Caco-2 (cell line): ENCODE data around the gene FAT1. TPM values are rescaled to one million over a fixed set of nuclear protein-coding genes. Genes with fewer than 3 reads are reported as not detected.
A peak's percentile ranks its signal among the peaks of the same experiment; 100 is the strongest.

Source experiments
- BruUV-seq: library from RNA; stranded (reverse); fragments of 400-500 nt; replicated peaks from 2 replicates; lab custom pipeline; 2021; lab: Mats Ljungman, UMichigan
- CTCF ChIA-PET: fragments of 300-600 bp; sonication (Branson Sonifier 250); formaldehyde crosslinking; loops from one replicate; lab custom pipeline; 2022; ENCODE audit warnings: antibody characterized with exemption; lab: Charles Lee
- POLR2A ChIA-PET: fragments of 300-600 bp; sonication (Branson Sonifier 250); formaldehyde crosslinking; loops from one replicate; lab custom pipeline; 2022; ENCODE audit warnings: antibody characterized with exemption; lab: Charles Lee
- DNase-seq, 2 experiments: peaks; one replicate each; pipeline versions ENCODE4 v3.0.0 to v3.0.0-alpha.2; 2020 to 2022
- H3K27me3 ChIP-seq: replicated peaks from 2 replicates; pipeline ENCODE4 v1.6.0; 2011; ENCODE audit warnings: low read length; ENCODE audit not compliant: control insufficient read depth, insufficient read depth
- H3K36me3 ChIP-seq: 2 replicates; pipeline ENCODE4 v1.5.1; 2011; ENCODE audit warnings: low read length; ENCODE audit not compliant: control insufficient read depth, insufficient read depth
- H3K4me1 ChIP-seq: fragments of 250-450 bp; sonication (Bioruptor Pico); 2 replicates; pipeline ENCODE4 v1.5.1; 2020; ENCODE audit warnings: mild to moderate bottlenecking
- H3K4me3 ChIP-seq: 2 replicates; pipeline ENCODE4 v1.5.1; 2011; ENCODE audit warnings: low read depth, mild to moderate bottlenecking, control low read depth, low read length
- H3K9me3 ChIP-seq: fragments of 250-450 bp; sonication (Bioruptor Pico); 2 replicates; pipeline ENCODE4 v1.5.1; 2020; ENCODE audit warnings: mild to moderate bottlenecking, moderate library complexity
- H3K27ac Mint-ChIP-seq: one replicate; pipeline ENCODE4 v1.8.0; 2022; ENCODE audit warnings: mixed read lengths; ENCODE audit not compliant: unreplicated experiment
- H3K27me3 Mint-ChIP-seq: one replicate; pipeline ENCODE4 v1.8.0; 2022; ENCODE audit warnings: mixed read lengths; ENCODE audit not compliant: insufficient read depth, unreplicated experiment
- H3K36me3 Mint-ChIP-seq: one replicate; pipeline ENCODE4 v1.8.0; 2022; ENCODE audit warnings: mild to moderate bottlenecking, mixed read lengths; ENCODE audit not compliant: insufficient read depth, unreplicated experiment
- H3K4me1 Mint-ChIP-seq: one replicate; pipeline ENCODE4 v1.8.0; 2022; ENCODE audit warnings: low read depth, mixed read lengths; ENCODE audit not compliant: unreplicated experiment
- H3K4me3 Mint-ChIP-seq: one replicate; pipeline ENCODE4 v1.8.0; 2022; ENCODE audit warnings: mild to moderate bottlenecking, moderate library complexity, mixed read lengths; ENCODE audit not compliant: unreplicated experiment
- H3K9me3 Mint-ChIP-seq: one replicate; pipeline ENCODE4 v1.8.0; 2022; ENCODE audit warnings: mixed read lengths; ENCODE audit not compliant: unreplicated experiment
- intact Hi-C: fragments of 100-400 bp; cut with micrococcal nuclease; formaldehyde crosslinking; loops from one replicate; pipeline ENCODE4 v1.10.0; 2022; ENCODE audit not compliant: unreplicated experiment
- total RNA-seq: library from RNA; stranded (reverse); gene quantifications from 2 replicates; pipeline ENCODE4 v1.2.3, GENCODE V29; 2022
- TF ChIP-seq, protein P1 (sequence below), 2 experiments: fragments of 200-600 bp in 1 of 2; IDR thresholded peaks; 1 replicate in 1 of 2; 2 replicates in 1 of 2; pipeline versions ENCODE4 v1.5.1 to v1.8.0; 2011 to 2022; ENCODE audit warnings: antibody characterized with exemption in 1 of 2, control low read depth in 1 of 2, inconsistent platforms in 1 of 2, low read depth in 1 of 2, low read length in 1 of 2, mild to moderate bottlenecking in 1 of 2, moderate library complexity in 1 of 2; ENCODE audit not compliant: insufficient read depth in 1 of 2, severe bottlenecking in 1 of 2, unreplicated experiment in 1 of 2

The FAT1 gene
- total RNA-seq, 1 experiment from 2014 or later = 135 TPM

DNA sequence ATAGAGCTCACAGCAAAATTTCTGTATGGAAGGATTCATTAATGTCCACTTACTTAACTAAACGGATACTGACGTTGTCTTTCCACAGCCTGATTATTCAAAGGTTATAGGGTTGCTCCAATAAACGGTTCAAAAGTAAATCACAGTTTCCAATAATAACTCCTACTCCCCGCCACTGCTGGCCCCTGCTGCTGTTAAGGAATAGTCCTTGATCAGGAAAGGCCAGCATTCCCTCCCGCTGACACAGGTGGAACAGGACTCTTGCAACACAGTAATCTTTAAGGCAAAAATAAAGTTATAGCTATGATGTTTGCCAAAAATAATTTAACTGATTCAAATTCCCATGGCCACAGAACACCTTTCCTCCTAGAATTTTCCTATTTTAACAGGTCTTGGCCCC lies 53.9 kb downstream of the FAT1 start:
- TF ChIP-seq, protein P1, sequence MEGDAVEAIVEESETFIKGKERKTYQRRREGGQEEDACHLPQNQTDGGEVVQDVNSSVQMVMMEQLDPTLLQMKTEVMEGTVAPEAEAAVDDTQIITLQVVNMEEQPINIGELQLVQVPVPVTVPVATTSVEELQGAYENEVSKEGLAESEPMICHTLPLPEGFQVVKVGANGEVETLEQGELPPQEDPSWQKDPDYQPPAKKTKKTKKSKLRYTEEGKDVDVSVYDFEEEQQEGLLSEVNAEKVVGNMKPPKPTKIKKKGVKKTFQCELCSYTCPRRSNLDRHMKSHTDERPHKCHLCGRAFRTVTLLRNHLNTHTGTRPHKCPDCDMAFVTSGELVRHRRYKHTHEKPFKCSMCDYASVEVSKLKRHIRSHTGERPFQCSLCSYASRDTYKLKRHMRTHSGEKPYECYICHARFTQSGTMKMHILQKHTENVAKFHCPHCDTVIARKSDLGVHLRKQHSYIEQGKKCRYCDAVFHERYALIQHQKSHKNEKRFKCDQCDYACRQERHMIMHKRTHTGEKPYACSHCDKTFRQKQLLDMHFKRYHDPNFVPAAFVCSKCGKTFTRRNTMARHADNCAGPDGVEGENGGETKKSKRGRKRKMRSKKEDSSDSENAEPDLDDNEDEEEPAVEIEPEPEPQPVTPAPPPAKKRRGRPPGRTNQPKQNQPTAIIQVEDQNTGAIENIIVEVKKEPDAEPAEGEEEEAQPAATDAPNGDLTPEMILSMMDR (IDR thresholded peaks at IDR 0.05; ENCODE audit: insufficient read depth in 1 of 2, low read depth in 1 of 2, low read length in 1 of 2, severe bottlenecking in 1 of 2, unreplicated experiment in 1 of 2) = peak in 1 of 2 experiments; percentile 3
- H3K4me1 ChIP-seq = peaks cover 15% of the 10 kb centered on the region; the same call in 1 of the 2 replicates
- ChIA-PET CTCF (interaction anchor here (0.6 to 1.1 kb wide), 7 partner anchors 12 to 54 kb away, joined by 3 to 6 read pairs (median 4); partner anchors contain the start of gene FAT1), POLR2A (interaction anchor here (1.0 kb wide), 1 partner anchor 54 kb away, joined by 7 read pairs; the partner anchor contains the start of gene FAT1)
- no TSS peak for BruUV-seq
- intact Hi-C loops = loop anchor here (1.0 kb wide), 3 partner anchors 51 to 277 kb away; no protein-coding TSS in a partner anchor
- peaks cover 6% of the 10 kb centered on the region for H3K36me3 Mint-ChIP-seq
- no peaks in the 10 kb centered on the region for H3K9me3 ChIP-seq
- H3K4me1 Mint-ChIP-seq = peaks cover 9% of the 10 kb centered on the region
- no peaks in the 10 kb centered on the region for H3K27me3 Mint-ChIP-seq
- no peak for DNase-seq
- H3K4me3 Mint-ChIP-seq = no peak overlapping the region
- no peak overlapping the region for H3K4me3 ChIP-seq
- peak overlapping the region; percentile 74 for H3K27ac Mint-ChIP-seq
- H3K9me3 Mint-ChIP-seq = no peaks in the 10 kb centered on the region
- no peaks in the 10 kb centered on the region for H3K27me3 ChIP-seq
- H3K36me3 ChIP-seq = no peaks in the 10 kb centered on the region

DNA sequence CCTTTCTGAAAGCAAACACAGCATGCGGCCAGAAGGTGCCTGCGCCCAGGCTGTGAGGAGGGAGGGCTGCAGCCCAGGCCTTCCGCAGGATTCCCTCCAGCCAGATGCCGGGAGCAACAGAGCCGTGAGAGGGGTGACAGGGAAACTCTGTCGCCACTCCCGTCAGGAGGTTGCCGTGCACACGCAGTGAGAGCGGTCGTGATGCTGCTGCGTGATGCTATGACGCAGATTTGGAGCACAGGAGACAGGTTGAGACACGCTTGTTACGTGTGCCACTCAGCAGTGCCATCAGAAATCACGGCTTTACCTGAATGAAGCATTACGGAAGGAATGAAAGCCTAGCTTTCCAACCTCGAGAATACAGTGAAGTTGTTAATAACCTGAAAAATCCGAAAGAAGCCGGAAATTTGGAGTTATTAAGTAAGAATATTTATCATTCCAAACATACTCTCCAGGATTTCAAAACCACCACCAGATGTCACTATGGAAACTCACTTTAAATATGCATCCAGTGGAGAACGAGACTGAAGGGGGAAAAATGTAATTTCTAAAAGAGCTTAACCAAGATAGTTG lies 54.4 kb downstream of the FAT1 start:
- no peak overlapping the region for H3K4me3 ChIP-seq
- H3K36me3 ChIP-seq = no peaks in the 10 kb centered on the region
- peaks cover 15% of the 10 kb centered on the region; the same call in 1 of the 2 replicates for H3K4me1 ChIP-seq
- Mint-ChIP-seq H3K9me3 (no peaks in the 10 kb centered on the region), H3K36me3 (peaks cover 6% of the 10 kb centered on the region), H3K4me3 (no peak overlapping the region), H3K27me3 (no peaks in the 10 kb centered on the region), H3K4me1 (peaks cover 9% of the 10 kb centered on the region), H3K27ac (no peak overlapping the region)
- intact Hi-C loops = loop anchor here (1.0 kb wide), 3 partner anchors 51 to 277 kb away; no protein-coding TSS in a partner anchor
- POLR2A ChIA-PET = interaction anchor here (1.0 kb wide), 1 partner anchor 54 kb away, joined by 7 read pairs; the partner anchor contains the start of gene FAT1
- H3K27me3 ChIP-seq = no peaks in the 10 kb centered on the region
- H3K9me3 ChIP-seq = no peaks in the 10 kb centered on the region
- no TSS peak for BruUV-seq
- TF ChIP-seq, protein P1 (IDR thresholded peaks at IDR 0.05; ENCODE audit: insufficient read depth in 1 of 2, low read depth in 1 of 2, low read length in 1 of 2, severe bottlenecking in 1 of 2, unreplicated experiment in 1 of 2) = peak; percentile 37 to 48
- peak in 1 of 2 experiments; percentile 32 for DNase-seq
- CTCF ChIA-PET = interaction anchor here (0.6 to 1.1 kb wide), 7 partner anchors 11 to 54 kb away, joined by 3 to 6 read pairs (median 4); partner anchors contain the start of gene FAT1

DNA sequence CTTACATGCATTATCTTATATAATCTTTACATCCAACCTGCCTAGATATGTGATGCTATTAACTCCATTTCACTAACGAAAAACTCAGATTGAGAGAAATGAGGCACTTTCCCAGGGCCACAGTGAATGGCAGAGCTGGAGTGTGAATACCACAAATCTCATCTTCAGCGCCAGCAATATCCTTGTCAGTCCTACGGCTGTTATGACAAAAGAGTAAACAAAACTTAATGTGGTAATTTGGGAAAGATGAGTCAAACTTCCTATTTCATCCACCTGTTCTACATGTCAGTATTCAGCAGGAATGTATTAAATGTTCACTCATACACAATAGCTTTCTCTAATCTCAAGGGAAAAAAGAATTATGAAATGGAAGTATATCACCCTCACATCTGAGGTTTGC lies 56.9 kb downstream of the FAT1 start:
- Histone ChIP-seq H3K9me3 (no peaks in the 10 kb centered on the region), H3K27me3 (no peaks in the 10 kb centered on the region), H3K4me1 (peaks cover 15% of the 10 kb centered on the region; the same call in 1 of the 2 replicates), H3K36me3 (no peaks in the 10 kb centered on the region), H3K4me3 (no peak overlapping the region)
- ChIA-PET POLR2A (no interaction called here), CTCF (no interaction called here)
- Mint-ChIP-seq H3K9me3 (no peaks in the 10 kb centered on the region), H3K4me3 (no peak overlapping the region), H3K27me3 (no peaks in the 10 kb centered on the region), H3K36me3 (peaks cover 6% of the 10 kb centered on the region), H3K4me1 (peaks cover 9% of the 10 kb centered on the region), H3K27ac (no peak overlapping the region)
- BruUV-seq = no TSS peak
- no peak for DNase-seq
- TF ChIP-seq, protein P1 (IDR thresholded peaks at IDR 0.05; ENCODE audit: insufficient read depth in 1 of 2, low read depth in 1 of 2, low read length in 1 of 2, severe bottlenecking in 1 of 2, unreplicated experiment in 1 of 2) = no peak
- intact Hi-C loops = no loop called here
